GM21619 (cell line): ENCODE data around the gene RASL10B.

Experiments used
- ATAC-seq: cut with Tn5 transposase; IDR thresholded peaks from one replicate; pipeline ENCODE4 v1.9.1; 2021; ENCODE audit not compliant: unreplicated experiment

Gene RASL10B

GRCh38 chr17:35716897-35717465 lies 14.5 kb upstream of the RASL10B start:
- ATAC-seq, result no peak

GRCh38 chr17:35717475-35717874 lies 14.0 kb upstream of the RASL10B start:
- no peak for ATAC-seq

GRCh38 chr17:35723735-35724134 lies 7.7 kb upstream of the RASL10B start:
- no peak for ATAC-seq

- ATAC-seq, result no peak
These were observed 6.4 kb upstream of the RASL10B start for GRCh38 chr17:35725058-35725457.

GRCh38 chr17:35725802-35726126 lies 5.7 kb upstream of the RASL10B start:
- no peak for ATAC-seq

GRCh38 chr17:35726127-35726952 lies 5.1 kb upstream of the RASL10B start:
- ATAC-seq, result no peak

GRCh38 chr17:35726953-35727460 lies 4.4 kb upstream of the RASL10B start:
- ATAC-seq, result no peak

GRCh38 chr17:35727635-35728034 lies 3.8 kb upstream of the RASL10B start:
- ATAC-seq, result no peak

- no peak for ATAC-seq
These were observed 2.9 kb upstream of the RASL10B start for GRCh38 chr17:35728551-35728950.

GRCh38 chr17:35729405-35729833 lies 2.0 kb upstream of the RASL10B start:
- ATAC-seq, result no peak

GRCh38 chr17:35730400-35731005 lies 936 bp upstream of the RASL10B start:
- no peak for ATAC-seq

- ATAC-seq, result no peak
These were observed 722 bp downstream of the RASL10B start for GRCh38 chr17:35731917-35732805.

GRCh38 chr17:35732806-35733136 lies 1.3 kb downstream of the RASL10B start:
- ATAC-seq, result no peak

GRCh38 chr17:35733366-35733765 lies 1.9 kb downstream of the RASL10B start:
- no peak for ATAC-seq

GRCh38 chr17:35734396-35734795 lies 3.0 kb downstream of the RASL10B start:
- no peak for ATAC-seq

GRCh38 chr17:35735036-35735805 lies 3.8 kb downstream of the RASL10B start:
- no peak for ATAC-seq

- no peak for ATAC-seq
These were observed 4.8 kb downstream of the RASL10B start for GRCh38 chr17:35736236-35736635.

GRCh38 chr17:35738519-35739133 lies 7.2 kb downstream of the RASL10B start:
- ATAC-seq, result no peak

- no peak for ATAC-seq
These were observed 8.8 kb downstream of the RASL10B start for GRCh38 chr17:35740216-35740615.
